ENCODE data around the gene TMEM198.

TMEM198 gene

DNA sequence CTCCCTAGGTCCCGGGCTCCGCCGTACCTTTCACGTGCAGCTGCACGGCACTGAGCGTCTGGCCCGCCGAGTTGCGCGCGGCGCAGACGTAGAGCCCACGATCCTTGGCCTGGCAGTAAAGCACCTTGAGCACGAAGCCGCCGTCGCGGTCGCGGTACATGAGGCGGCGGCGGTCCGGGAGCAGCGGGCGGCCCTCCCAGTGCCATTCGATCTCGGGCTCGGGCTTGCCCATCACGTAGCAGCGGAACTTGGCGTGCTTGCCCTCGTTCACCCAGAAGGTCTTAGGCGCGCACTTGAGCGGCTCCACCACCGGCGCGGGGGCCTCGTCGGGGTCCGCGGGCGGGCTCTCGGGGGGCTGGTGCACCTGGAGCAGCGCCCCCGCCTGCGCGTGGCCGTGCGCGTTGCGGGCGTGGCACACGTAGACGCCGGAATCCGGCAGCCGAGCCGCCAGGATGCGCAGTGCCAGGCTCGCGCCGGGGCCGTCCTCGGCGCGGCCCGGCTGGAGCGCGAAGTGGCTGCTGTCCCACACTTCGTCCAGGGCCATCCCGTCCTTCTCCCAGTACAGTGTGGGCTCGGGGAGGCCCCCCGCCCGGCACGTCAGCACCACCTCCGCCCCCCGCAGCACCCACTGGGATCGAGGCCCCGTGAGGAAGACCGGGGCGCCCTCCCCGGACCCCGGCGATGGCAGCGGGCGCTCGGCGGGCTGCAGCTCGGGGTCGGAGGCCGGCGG is 26.5 kb downstream of the TMEM198 start:
- Histone ChIP-seq H3K27ac (ENCODE audit: low read depth, low read length) (peak overlapping the region; percentile 5), H3K36me3 (ENCODE audit: insufficient read depth, low read length) (peaks cover 15% of the 10 kb centered on the region), H3K27me3 (ENCODE audit: control insufficient read depth in 1 of 2, insufficient read depth in 2 of 2, low read length in 2 of 2) (no peaks in the 10 kb centered on the region), H3K4me3 (ENCODE audit: low read depth in 1 of 2, low read length in 2 of 2) (peak overlapping the region; percentile 45 to 46), H3K9me3 (ENCODE audit: low read length) (no peaks in the 10 kb centered on the region), H3K4me1 (ENCODE audit: insufficient read depth, low read length) (peaks cover 15% of the 10 kb centered on the region), H3K9ac (ENCODE audit: low read length) (no peak overlapping the region)

DNA sequence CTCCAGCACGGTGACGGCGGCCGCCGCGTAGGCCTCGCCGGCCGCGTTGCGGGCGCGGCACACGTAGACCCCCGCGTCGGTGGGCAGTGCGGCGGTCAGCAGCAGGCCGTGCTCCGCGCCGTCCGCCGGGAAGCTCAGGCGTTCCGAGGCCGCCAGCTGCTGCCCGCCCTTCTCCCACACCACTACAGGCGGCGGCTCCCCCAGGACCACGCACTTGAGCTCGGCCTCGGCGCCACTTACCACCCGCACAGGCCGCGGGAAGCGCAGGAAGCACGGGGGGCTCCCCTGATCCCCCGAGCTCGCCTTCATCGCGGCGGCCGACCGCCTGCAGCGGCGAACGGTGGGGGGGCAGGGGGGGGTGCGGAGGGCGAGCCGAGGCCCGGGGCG is 27.1 kb downstream of the TMEM198 start:
- Histone ChIP-seq H3K27ac (ENCODE audit: low read depth, low read length) (peak overlapping the region; percentile 5), H3K4me1 (ENCODE audit: insufficient read depth, low read length) (peaks cover 15% of the 10 kb centered on the region), H3K36me3 (ENCODE audit: insufficient read depth, low read length) (peaks cover 12% of the 10 kb centered on the region), H3K27me3 (ENCODE audit: control insufficient read depth in 1 of 2, insufficient read depth in 2 of 2, low read length in 2 of 2) (no peaks in the 10 kb centered on the region), H3K4me3 (ENCODE audit: low read depth in 1 of 2, low read length in 2 of 2) (peak overlapping the region; percentile 45 to 46), H3K9ac (ENCODE audit: low read length) (no peak overlapping the region), H3K9me3 (ENCODE audit: low read length) (no peaks in the 10 kb centered on the region)

DNA sequence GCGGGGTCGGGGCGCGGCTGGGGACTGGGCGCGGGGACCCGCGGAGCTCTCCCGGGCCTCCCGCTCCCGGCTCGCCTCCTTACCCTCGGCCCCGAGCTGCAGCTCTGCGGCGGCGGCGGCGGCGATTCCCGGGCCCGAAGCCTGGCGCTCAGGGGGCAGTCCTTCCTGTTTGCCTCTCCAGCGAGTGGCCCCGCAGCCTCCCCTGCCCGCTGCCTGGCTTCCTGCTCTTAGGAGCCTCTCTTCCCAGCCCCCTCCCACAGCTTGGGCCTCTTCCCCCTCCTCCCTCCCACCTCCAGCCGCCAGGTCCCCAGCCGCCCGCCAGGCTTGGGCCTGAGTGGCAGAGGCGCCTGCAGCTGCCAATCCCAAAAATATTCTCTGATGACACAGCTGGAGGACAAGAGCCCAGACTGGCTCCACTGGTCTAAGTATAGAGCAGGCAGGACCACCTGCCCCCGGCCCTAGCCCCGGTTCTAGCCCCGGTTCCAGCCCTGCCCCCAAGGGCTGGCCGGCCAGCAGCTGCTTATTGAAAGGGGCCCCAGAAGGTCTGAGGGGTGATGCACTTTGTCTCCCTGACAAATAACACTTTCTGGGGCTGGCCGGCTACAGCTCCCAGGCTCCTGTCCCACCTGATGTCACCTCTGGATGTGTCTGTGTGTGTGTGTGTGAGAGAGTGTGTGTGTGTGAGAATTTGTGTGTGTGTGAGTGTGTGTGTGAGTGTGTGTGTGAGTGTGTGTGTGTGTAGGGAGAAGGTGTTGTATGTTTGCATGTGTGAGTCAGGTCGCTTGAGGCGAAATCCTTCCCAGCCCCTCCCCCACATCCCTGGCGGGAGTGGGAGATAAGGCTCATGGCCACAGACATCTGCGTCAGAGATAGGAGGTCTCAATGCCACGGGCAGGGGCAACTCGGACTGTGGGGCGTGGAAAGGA is 27.7 kb downstream of the TMEM198 start, which contains the start of gene OBSL1:
TSS of gene OBSL1 (minus strand) at position 229 of the 926 bp plus-strand sequence. CDS start 307 bp downstream, outside the sequence.
- H3K9me3 ChIP-seq (ENCODE audit: low read length): no peaks in the 10 kb centered on the region
- H3K27ac ChIP-seq (ENCODE audit: low read depth, low read length): peak within 1 kb of the TSS; percentile 54
- peaks cover 0 to 1% of the 10 kb centered on the region in 2 donors for H3K27me3 ChIP-seq (ENCODE audit: control insufficient read depth in 1 of 2, insufficient read depth in 2 of 2, low read length in 2 of 2)
- H3K4me1 ChIP-seq (ENCODE audit: insufficient read depth, low read length): peaks cover 15% of the 10 kb centered on the region
- peaks cover 9% of the 10 kb centered on the region for H3K36me3 ChIP-seq (ENCODE audit: insufficient read depth, low read length)
- no peak within 1 kb of the TSS for H3K9ac ChIP-seq (ENCODE audit: low read length)
- peak within 1 kb of the TSS; percentile 45 to 46 for H3K4me3 ChIP-seq (ENCODE audit: low read depth in 1 of 2, low read length in 2 of 2)

DNA sequence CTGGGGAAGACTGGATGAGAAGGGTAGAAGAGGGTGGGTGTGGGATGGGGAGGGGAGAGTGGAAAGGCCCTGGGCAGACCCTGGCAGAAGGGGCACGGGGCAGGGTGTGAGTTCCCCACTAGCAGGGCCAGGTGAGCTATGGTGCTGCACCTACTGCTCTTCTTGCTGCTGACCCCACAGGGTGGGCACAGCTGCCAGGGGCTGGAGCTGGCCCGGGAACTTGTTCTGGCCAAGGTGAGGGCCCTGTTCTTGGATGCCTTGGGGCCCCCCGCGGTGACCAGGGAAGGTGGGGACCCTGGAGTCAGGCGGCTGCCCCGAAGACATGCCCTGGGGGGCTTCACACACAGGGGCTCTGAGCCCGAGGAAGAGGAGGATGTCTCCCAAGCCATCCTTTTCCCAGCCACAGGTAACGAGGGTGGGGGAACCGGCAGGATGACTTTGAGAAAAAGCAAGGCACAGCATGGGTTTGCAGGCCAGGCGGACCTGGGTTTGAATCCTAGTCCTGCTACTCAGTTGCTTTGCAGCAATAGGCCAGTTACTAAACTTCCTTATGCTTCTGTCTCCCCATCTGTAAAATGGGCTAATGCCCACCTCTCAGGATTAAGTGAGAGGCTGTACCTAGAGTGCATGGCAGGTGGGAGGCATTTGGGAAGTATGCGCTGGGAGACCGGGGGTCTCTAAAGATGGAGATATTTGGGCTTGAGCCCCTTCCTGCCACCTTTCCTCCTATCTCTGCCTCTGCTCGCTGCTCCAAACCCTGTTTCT is 28.6 kb downstream of the TMEM198 start, which contains the start of gene INHA:
TSS of gene INHA (plus strand) at position 74 of the 765 bp plus-strand sequence. CDS start at position 139, 65 bp downstream.
- H3K4me1 ChIP-seq (ENCODE audit: insufficient read depth, low read length): peaks cover 15% of the 10 kb centered on the region

DNA sequence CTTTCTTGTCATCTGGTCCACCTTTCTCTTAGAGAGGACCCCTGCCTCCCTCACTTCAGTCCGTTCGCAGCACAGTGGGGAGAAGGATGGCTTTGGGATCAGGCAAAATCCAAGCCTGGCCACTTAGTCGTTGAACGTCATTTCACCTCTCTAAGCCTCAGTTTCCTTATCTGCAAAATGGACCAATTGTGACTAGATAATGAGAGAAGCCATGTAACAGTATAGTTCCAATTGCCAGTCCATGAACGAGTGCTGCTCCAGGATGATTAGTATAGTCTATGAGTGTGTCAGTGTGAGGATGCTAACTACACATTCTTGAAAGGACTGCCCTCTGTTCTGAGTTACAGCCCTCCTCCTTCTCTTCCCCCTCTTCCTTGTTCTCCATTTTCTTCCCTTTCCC is 29.3 kb downstream of the TMEM198 start:
- no peaks in the 10 kb centered on the region for H3K9me3 ChIP-seq (ENCODE audit: low read length)
- peaks cover 15% of the 10 kb centered on the region for H3K4me1 ChIP-seq (ENCODE audit: insufficient read depth, low read length)
- peaks cover 0 to 13% of the 10 kb centered on the region in 2 donors for H3K27me3 ChIP-seq (ENCODE audit: control insufficient read depth in 1 of 2, insufficient read depth in 2 of 2, low read length in 2 of 2)
- H3K36me3 ChIP-seq (ENCODE audit: insufficient read depth, low read length): peaks cover 9% of the 10 kb centered on the region
- no peak overlapping the region for H3K27ac ChIP-seq (ENCODE audit: low read depth, low read length)
- H3K4me3 ChIP-seq (ENCODE audit: low read depth in 1 of 2, low read length in 2 of 2): no peak overlapping the region
- no peak overlapping the region for H3K9ac ChIP-seq (ENCODE audit: low read length)

More for the DNA sequence above, 28.6 kb downstream of the TMEM198 start, which contains the start of gene INHA:
- Histone ChIP-seq H3K9me3 (ENCODE audit: low read length) (no peaks in the 10 kb centered on the region), H3K36me3 (ENCODE audit: insufficient read depth, low read length) (peaks cover 9% of the 10 kb centered on the region), H3K9ac (ENCODE audit: low read length) (no peak within 1 kb of the TSS), H3K27me3 (ENCODE audit: control insufficient read depth in 1 of 2, insufficient read depth in 2 of 2, low read length in 2 of 2) (peaks cover 0 to 9% of the 10 kb centered on the region in 2 donors), H3K4me3 (ENCODE audit: low read depth in 1 of 2, low read length in 2 of 2) (peak within 1 kb of the TSS; percentile 25 to 46), H3K27ac (ENCODE audit: low read depth, low read length) (peak within 1 kb of the TSS; percentile 54)

DNA sequence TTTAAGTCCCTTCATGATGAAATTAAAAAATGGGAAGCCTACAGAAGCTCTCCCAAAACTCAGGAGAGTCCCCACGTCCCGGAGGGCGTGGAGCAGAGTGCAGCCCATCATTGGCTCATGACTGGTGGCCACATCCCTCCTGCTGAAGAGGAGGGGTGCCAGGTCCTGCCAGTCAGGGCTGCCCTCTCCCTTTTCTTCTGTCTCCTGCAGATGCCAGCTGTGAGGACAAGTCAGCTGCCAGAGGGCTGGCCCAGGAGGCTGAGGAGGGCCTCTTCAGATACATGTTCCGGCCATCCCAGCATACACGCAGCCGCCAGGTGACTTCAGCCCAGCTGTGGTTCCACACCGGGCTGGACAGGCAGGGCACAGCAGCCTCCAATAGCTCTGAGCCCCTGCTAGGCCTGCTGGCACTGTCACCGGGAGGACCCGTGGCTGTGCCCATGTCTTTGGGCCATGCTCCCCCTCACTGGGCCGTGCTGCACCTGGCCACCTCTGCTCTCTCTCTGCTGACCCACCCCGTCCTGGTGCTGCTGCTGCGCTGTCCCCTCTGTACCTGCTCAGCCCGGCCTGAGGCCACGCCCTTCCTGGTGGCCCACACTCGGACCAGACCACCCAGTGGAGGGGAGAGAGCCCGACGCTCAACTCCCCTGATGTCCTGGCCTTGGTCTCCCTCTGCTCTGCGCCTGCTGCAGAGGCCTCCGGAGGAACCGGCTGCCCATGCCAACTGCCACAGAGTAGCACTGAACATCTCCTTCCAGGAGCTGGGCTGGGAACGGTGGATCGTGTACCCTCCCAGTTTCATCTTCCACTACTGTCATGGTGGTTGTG is 30.9 kb downstream of the TMEM198 start:
- Histone ChIP-seq H3K27ac (ENCODE audit: low read depth, low read length) (no peak overlapping the region), H3K27me3 (ENCODE audit: control insufficient read depth in 1 of 2, insufficient read depth in 2 of 2, low read length in 2 of 2) (peaks cover 0 to 13% of the 10 kb centered on the region in 2 donors), H3K9me3 (ENCODE audit: low read length) (no peaks in the 10 kb centered on the region), H3K9ac (ENCODE audit: low read length) (no peak overlapping the region), H3K36me3 (ENCODE audit: insufficient read depth, low read length) (peaks cover 1% of the 10 kb centered on the region), H3K4me3 (ENCODE audit: low read depth in 1 of 2, low read length in 2 of 2) (no peak overlapping the region), H3K4me1 (ENCODE audit: insufficient read depth, low read length) (peaks cover 11% of the 10 kb centered on the region)

DNA sequence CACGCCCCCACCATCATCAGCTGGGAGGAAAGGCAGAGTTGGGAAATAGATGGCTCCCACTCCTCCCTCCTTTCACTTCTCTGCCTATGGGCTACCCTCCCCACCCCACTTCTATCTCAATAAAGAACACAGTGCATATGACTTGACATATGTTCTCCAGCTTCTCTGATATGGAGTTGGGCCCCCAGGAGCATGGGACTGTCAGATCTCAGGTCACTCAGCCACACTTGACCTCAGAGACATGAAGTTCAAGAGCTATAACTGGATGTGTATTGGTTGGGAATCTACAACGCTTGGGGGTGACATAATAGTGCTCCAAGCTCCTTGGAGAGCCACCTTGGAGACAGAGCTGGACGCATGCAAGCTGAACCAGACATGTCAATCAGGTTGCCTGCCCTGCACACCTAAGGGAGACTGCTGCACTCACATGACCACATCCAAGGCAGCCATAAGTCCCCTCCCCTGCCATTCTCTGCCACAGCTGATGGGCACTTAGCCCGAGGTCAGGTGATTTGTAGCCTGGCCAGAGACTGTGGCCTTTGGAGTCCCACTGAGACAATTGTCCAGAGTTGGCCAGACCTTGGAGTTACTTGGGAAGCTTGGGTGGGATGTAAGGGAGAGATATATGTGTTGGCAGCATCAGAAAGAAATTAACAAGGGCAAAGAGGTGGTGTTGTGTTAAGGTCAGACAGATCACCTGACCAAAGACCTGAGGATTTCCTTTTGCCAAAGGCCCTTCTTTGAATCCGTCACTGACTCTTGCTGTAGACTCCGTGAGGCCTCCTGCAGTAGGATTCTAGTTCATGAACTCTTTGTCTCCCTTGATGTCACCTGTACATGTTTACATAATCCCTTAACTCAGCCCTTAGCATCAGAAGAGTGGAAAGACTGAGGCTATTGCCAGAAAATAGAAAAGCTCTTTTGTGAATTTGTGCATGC is 32.0 kb downstream of the TMEM198 start:
- Histone ChIP-seq H3K4me1 (ENCODE audit: insufficient read depth, low read length) (peaks cover 7% of the 10 kb centered on the region), H3K36me3 (ENCODE audit: insufficient read depth, low read length) (no peaks in the 10 kb centered on the region), H3K9ac (ENCODE audit: low read length) (no peak overlapping the region), H3K27ac (ENCODE audit: low read depth, low read length) (no peak overlapping the region), H3K9me3 (ENCODE audit: low read length) (no peaks in the 10 kb centered on the region), H3K4me3 (ENCODE audit: low read depth in 1 of 2, low read length in 2 of 2) (no peak overlapping the region), H3K27me3 (ENCODE audit: control insufficient read depth in 1 of 2, insufficient read depth in 2 of 2, low read length in 2 of 2) (peaks cover 0 to 13% of the 10 kb centered on the region in 2 donors)

DNA sequence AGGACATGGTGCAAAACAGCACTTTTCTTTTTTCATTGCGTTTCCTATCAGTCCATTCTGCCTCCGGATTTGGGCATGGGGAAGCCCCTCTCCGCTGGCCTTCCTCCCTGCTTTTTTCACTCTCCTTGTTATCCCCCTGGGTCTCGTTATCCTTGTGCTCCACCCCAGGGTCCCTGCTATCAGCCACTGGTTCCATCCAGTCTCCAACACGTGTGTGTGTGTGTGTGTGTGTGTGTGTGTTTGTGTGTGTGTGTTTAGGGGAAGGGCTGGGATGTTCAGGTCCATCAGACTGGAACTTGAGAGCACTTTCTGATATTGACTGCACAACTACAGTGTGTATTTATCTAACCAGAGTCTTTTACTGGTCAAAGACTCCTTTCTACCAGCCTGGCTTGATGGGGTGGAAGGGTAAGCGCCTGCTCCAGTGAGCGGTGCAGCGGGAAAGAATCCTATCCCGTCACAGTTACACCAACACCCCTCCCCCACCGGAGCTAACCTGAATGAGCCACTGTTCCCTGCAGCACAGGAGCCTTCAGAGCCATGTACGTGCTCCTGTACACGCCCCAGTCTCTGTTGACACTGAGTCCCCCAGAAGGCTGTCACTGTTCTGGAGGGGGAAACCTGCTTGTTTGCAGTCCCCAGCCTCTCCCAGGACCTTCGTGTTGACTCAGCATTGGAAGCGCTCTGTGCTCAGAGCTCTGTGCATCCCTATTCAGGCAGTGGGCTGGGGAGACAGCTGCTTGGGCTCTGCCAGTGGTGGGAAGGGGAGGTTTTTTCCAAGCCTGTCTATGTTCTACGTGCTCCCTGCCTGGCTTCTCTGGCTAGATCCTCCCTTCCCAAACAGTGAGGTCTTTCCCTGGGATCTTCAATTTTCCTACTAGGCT is 32.9 kb downstream of the TMEM198 start:
- Histone ChIP-seq H3K9me3 (ENCODE audit: low read length) (no peaks in the 10 kb centered on the region), H3K36me3 (ENCODE audit: insufficient read depth, low read length) (no peaks in the 10 kb centered on the region), H3K4me3 (ENCODE audit: low read depth in 1 of 2, low read length in 2 of 2) (no peak overlapping the region), H3K4me1 (ENCODE audit: insufficient read depth, low read length) (peaks cover 4% of the 10 kb centered on the region), H3K27ac (ENCODE audit: low read depth, low read length) (no peak overlapping the region), H3K9ac (ENCODE audit: low read length) (no peak overlapping the region), H3K27me3 (ENCODE audit: control insufficient read depth in 1 of 2, insufficient read depth in 2 of 2, low read length in 2 of 2) (peaks cover 0 to 13% of the 10 kb centered on the region in 2 donors)

Data from muscle layer of colon (tissue), 2 donors.